Neuronal stem cell (in vitro differentiated cells): ENCODE data around the gene TMC3.

Experiments
- DNase-seq: peaks from one replicate; pipeline ENCODE4 v3.0.0-alpha.2; 2013; ENCODE audit warnings: low spot score
- H2AFZ ChIP-seq: one replicate; pipeline ENCODE4 v1.6.1; 2013; ENCODE audit warnings: mild to moderate bottlenecking, low read length, inconsistent platforms
- H2AK5ac ChIP-seq: 2 replicates; pipeline ENCODE4 v1.6.1; 2013; ENCODE audit warnings: low read depth, mild to moderate bottlenecking, inconsistent platforms, low read length, moderate library complexity, mixed read lengths
- H2BK120ac ChIP-seq: 2 replicates; pipeline ENCODE4 v1.6.1; 2013; ENCODE audit warnings: low read depth, mild to moderate bottlenecking, inconsistent platforms, low read length, moderate library complexity, mixed read lengths
- H2BK12ac ChIP-seq: one replicate; pipeline ENCODE4 v1.6.1; 2013; ENCODE audit warnings: low read length, inconsistent platforms
- H2BK15ac ChIP-seq: 2 replicates; pipeline ENCODE4 v1.6.1; 2013; ENCODE audit warnings: mild to moderate bottlenecking, low read length, inconsistent platforms, mixed read lengths
- H2BK5ac ChIP-seq: one replicate; pipeline ENCODE4 v1.6.1; 2013; ENCODE audit warnings: inconsistent platforms, mild to moderate bottlenecking, low read length, moderate library complexity
- H3K14ac ChIP-seq: one replicate; pipeline ENCODE4 v1.6.1; 2013; ENCODE audit warnings: low read length, inconsistent platforms
- H3K18ac ChIP-seq: 2 replicates; pipeline ENCODE4 v1.6.1; 2013; ENCODE audit warnings: low read length, inconsistent platforms
- H3K23ac ChIP-seq: 2 replicates; pipeline ENCODE4 v1.6.1; 2013; ENCODE audit warnings: low read depth, mild to moderate bottlenecking, mixed read lengths, low read length, inconsistent platforms; ENCODE audit not compliant: poor library complexity
- H3K27ac ChIP-seq: replicated peaks from 3 replicates; pipeline ENCODE4 v1.5.1; 2013; ENCODE audit warnings: low read length, inconsistent platforms
- H3K27me3 ChIP-seq, 3 experiments: 2 replicates each; pipeline ENCODE4 v1.6.1; 2013; ENCODE audit warnings: low read length in 3 of 3, mild to moderate bottlenecking in 2 of 3, inconsistent platforms in 1 of 3, low read depth in 1 of 3, mixed read lengths in 1 of 3, moderate library complexity in 1 of 3; ENCODE audit not compliant: control insufficient read depth in 3 of 3, insufficient read depth in 3 of 3
- H3K36me3 ChIP-seq, 2 donors: replicated peaks in 1 of 2; 2 replicates each; pipeline ENCODE4 v1.6.1; 2013; ENCODE audit warnings: low read length in 2 of 2; ENCODE audit not compliant: control insufficient read depth in 2 of 2, insufficient read depth in 2 of 2
- H3K4ac ChIP-seq: 2 replicates; pipeline ENCODE4 v1.6.1; 2013; ENCODE audit warnings: inconsistent platforms, mild to moderate bottlenecking, low read length, moderate library complexity
- H3K4me1 ChIP-seq, 2 donors: 1 replicate in 1 of 2; 2 replicates in 1 of 2; pipeline ENCODE4 v1.6.1; 2013; ENCODE audit warnings: low read length in 2 of 2, low read depth in 1 of 2; ENCODE audit not compliant: control insufficient read depth in 2 of 2, insufficient read depth in 1 of 2
- H3K4me2 ChIP-seq: one replicate; pipeline ENCODE4 v1.6.1; 2013; ENCODE audit warnings: mild to moderate bottlenecking, low read length, inconsistent platforms; ENCODE audit not compliant: insufficient read depth, poor library complexity, severe bottlenecking
- H3K4me3 ChIP-seq, 2 donors: 2 replicates each; pipeline ENCODE4 v1.5.1; 2013; ENCODE audit warnings: low read length in 2 of 2, mild to moderate bottlenecking in 2 of 2, inconsistent platforms in 1 of 2, moderate library complexity in 1 of 2
- H3K79me1 ChIP-seq: one replicate; pipeline ENCODE4 v1.6.1; 2013; ENCODE audit warnings: low read depth, mild to moderate bottlenecking, inconsistent platforms, low read length, moderate library complexity
- H3K9ac ChIP-seq: one replicate; pipeline ENCODE4 v1.6.1; 2013; ENCODE audit warnings: mild to moderate bottlenecking, low read depth, low read length, inconsistent platforms; ENCODE audit not compliant: poor library complexity
- H3K9me3 ChIP-seq, 2 donors: replicated peaks in 1 of 2; 2 replicates each; pipeline versions ENCODE3 to v1.6.1; 2013; ENCODE audit warnings: low read length in 2 of 2, mild to moderate bottlenecking in 2 of 2, inconsistent platforms in 1 of 2, low read depth in 1 of 2, mixed read lengths in 1 of 2, moderate library complexity in 1 of 2; ENCODE audit not compliant: control insufficient read depth in 2 of 2, insufficient read depth in 1 of 2
- H4K8ac ChIP-seq: one replicate; pipeline ENCODE4 v1.6.1; 2013; ENCODE audit warnings: low read depth, mild to moderate bottlenecking, inconsistent platforms, low read length, moderate library complexity
- H4K91ac ChIP-seq: one replicate; pipeline ENCODE4 v1.6.1; 2013; ENCODE audit warnings: low read length, low read depth, mild to moderate bottlenecking, inconsistent platforms; ENCODE audit not compliant: poor library complexity
- WGBS, 2 donors: extraction: QIAGEN DNeasy Blood & Tissue Kit; methylation state at CpG; one replicate each; pipeline ENCODE4 v1.1.7; 2013; ENCODE audit warnings: missing lambda C conversion rate in 2 of 2, mixed read lengths in 1 of 2; ENCODE audit not compliant: insufficient read length in 2 of 2, insufficient replicate concordance in 1 of 2; ENCODE audit errors: extremely low coverage in 2 of 2; 5-methylcytosine and 5-hydroxymethylcytosine counted together

The TMC3 gene

DNA sequence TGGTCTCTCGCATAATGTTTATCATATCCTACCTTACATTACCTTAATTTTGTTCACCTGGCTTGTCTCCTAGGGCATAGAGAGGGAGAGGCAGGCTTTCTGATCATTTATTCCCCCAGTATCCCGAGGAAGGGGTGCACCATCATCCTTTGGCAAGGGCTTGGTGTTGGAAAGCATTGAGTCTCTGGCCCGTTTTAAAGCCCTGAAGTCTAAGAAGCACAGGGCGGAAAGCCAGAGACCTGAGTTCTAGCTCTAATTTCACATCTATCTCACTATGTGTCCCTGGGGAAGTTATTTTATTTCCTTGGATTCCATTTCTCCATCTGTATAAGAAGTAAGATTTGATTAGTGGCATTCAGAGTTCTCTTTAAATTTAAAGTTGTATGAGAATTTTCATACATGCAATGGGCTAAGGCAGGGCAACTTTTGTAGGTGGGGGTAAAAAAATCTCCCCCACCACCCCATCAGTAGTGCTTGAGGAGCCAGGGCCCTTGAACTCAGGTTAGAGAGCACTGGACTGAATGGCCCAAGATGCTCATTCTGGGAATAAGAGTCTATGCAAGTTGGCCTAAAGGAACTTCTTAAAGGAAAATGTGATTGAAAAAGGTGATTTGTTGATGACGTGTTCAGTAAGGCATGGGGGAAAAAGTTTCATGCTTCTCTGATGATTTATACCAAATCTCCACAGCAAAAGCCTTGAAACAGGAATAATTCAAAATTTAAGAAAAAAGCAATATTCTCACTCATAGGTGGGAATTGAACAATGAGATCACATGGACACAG lies 10.1 kb downstream of the TMC3 start:
- H3K36me3 ChIP-seq: no peaks in the 10 kb centered on the region
- H3K27ac ChIP-seq: no peak overlapping the region
- no CpG with 5 or more reads among the region's 5 CpGs for WGBS, 2 donors

DNA sequence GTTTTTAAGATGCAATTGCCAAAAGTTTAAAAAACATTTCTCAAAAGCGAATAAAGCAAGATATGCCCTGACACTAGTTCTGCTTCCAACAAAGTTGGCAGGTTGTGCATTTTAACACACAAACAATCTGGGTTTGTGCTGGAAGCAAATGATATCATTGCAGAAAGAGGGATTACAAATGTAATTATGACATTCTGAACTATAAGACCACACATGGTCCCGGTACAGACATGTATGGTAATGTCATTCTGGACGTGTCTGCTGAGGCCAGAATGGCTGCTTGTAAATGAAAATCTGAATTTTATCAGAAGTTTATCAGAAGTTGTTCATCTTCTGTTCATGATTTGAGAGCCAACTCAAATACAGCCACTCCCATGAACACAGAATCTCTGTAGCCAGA lies 10.7 kb downstream of the TMC3 start:
- Histone ChIP-seq H2BK5ac (no peak overlapping the region), H3K4me1 (no peaks in the 10 kb centered on the region), H2AK5ac (no peak overlapping the region)

More for the DNA sequence above, 10.1 kb downstream of the TMC3 start:
- DNase-seq: no peak
- Histone ChIP-seq H3K9me3 (no peaks in the 10 kb centered on the region), H2AFZ (no peak overlapping the region), H3K4ac (no peak overlapping the region), H2BK12ac (no peak overlapping the region), H3K79me1 (no peaks in the 10 kb centered on the region), H3K4me3 (no peak overlapping the region), H2BK5ac (no peak overlapping the region), H2BK120ac (no peak overlapping the region), H2BK15ac (no peak overlapping the region), H4K91ac (no peak overlapping the region), H3K4me1 (no peaks in the 10 kb centered on the region), H3K18ac (no peak overlapping the region), H3K4me2 (no peak overlapping the region), H2AK5ac (no peak overlapping the region), H3K27me3 (peaks cover 0 to 4% (median 0%) of the 10 kb centered on the region in 3 experiments), H3K9ac (no peak overlapping the region), H3K14ac (no peak overlapping the region), H3K23ac (no peak overlapping the region), H4K8ac (no peak overlapping the region)

DNA sequence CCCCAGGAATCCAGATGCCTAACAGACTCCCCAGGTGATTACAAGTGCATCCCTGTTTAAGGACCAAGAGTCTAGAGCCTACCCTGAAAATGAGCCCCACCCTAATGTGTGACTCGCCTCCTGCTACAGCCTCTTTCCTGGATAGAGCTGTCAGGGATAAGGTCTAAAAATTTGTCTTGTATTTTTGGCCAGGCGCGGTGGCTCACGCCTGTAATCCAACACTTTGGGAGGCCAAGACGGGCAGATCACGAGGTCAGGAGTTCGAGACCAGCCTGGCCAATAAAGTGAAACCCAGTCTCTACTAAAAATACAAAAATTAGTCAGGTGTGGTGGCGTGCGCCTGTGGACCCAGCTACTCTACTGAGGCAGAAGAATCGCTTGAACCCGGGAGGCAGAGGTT lies 11.2 kb downstream of the TMC3 start:
- no peak overlapping the region for H3K4ac ChIP-seq
- H3K9me3 ChIP-seq: no peaks in the 10 kb centered on the region
- no peak overlapping the region for H2BK12ac ChIP-seq
- H3K23ac ChIP-seq: no peak overlapping the region
- H4K8ac ChIP-seq: no peak overlapping the region
- H2BK120ac ChIP-seq: no peak overlapping the region
- no peak overlapping the region for H4K91ac ChIP-seq
- no peaks in the 10 kb centered on the region for H3K4me1 ChIP-seq
- no peaks in the 10 kb centered on the region for H3K36me3 ChIP-seq
- no peak overlapping the region for H2BK5ac ChIP-seq
- H3K4me2 ChIP-seq: no peak overlapping the region
- H2AFZ ChIP-seq: no peak overlapping the region
- H2BK15ac ChIP-seq: no peak overlapping the region
- H3K4me3 ChIP-seq: no peak overlapping the region
- no peak overlapping the region for H3K27ac ChIP-seq
- H3K79me1 ChIP-seq: no peaks in the 10 kb centered on the region
- DNase-seq: no peak
- no peak overlapping the region for H3K14ac ChIP-seq
- WGBS, 2 donors: no CpG with 5 or more reads among the region's 11 CpGs
- no peak overlapping the region for H3K18ac ChIP-seq
- no peak overlapping the region for H2AK5ac ChIP-seq
- no peak overlapping the region for H3K9ac ChIP-seq
- H3K27me3 ChIP-seq: peaks cover 0 to 4% (median 0%) of the 10 kb centered on the region in 3 experiments

More for the DNA sequence above, 10.7 kb downstream of the TMC3 start:
- no peaks in the 10 kb centered on the region for H3K9me3 ChIP-seq
- H2AFZ ChIP-seq: no peak overlapping the region
- no peak overlapping the region for H2BK12ac ChIP-seq
- DNase-seq: no peak
- peaks cover 0 to 4% (median 0%) of the 10 kb centered on the region in 3 experiments for H3K27me3 ChIP-seq
- H3K27ac ChIP-seq: no peak overlapping the region
- WGBS, 2 donors: no CpG with 5 or more reads among the region's 3 CpGs
- H3K4ac ChIP-seq: no peak overlapping the region
- no peaks in the 10 kb centered on the region for H3K79me1 ChIP-seq
- no peak overlapping the region for H3K4me3 ChIP-seq
- H3K18ac ChIP-seq: no peak overlapping the region
- H2BK15ac ChIP-seq: no peak overlapping the region
- no peak overlapping the region for H3K9ac ChIP-seq
- H3K4me2 ChIP-seq: no peak overlapping the region
- H3K23ac ChIP-seq: no peak overlapping the region
- no peak overlapping the region for H4K8ac ChIP-seq
- no peak overlapping the region for H3K14ac ChIP-seq
- no peak overlapping the region for H2BK120ac ChIP-seq
- H3K36me3 ChIP-seq: no peaks in the 10 kb centered on the region
- H4K91ac ChIP-seq: no peak overlapping the region

DNA sequence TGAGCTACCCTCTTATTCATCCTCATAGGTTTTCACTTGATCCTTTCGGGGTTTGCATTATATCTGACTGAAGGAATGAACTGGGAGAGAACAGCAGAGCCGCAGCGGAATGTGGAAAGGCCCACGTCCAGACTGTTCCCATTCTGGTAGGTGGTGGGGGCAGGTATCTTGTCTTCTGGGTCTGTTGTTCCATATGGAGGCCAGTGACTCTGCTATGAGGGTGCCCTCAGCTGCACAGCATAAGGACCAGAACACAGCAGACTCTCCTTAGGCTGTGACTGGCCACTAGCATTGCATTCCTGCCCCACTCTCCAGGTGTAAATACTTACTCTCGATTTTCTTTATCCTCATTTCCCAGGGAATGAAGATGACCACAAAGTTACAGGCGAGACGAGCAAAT lies 12.1 kb downstream of the TMC3 start:
- DNase-seq: no peak
- no peak overlapping the region for H2BK5ac ChIP-seq
- H3K4me2 ChIP-seq: no peak overlapping the region
- no peaks in the 10 kb centered on the region for H3K36me3 ChIP-seq
- no peak overlapping the region for H3K23ac ChIP-seq
- no peak overlapping the region for H2BK120ac ChIP-seq
- H3K4ac ChIP-seq: no peak overlapping the region
- H3K27ac ChIP-seq: no peak overlapping the region
- no peak overlapping the region for H2BK12ac ChIP-seq
- no peak overlapping the region for H3K18ac ChIP-seq
- H3K27me3 ChIP-seq: peaks cover 0 to 4% (median 0%) of the 10 kb centered on the region in 3 experiments
- H3K4me1 ChIP-seq: no peaks in the 10 kb centered on the region
- H2AK5ac ChIP-seq: no peak overlapping the region
- H3K14ac ChIP-seq: no peak overlapping the region
- H3K9me3 ChIP-seq: no peaks in the 10 kb centered on the region
- no peak overlapping the region for H3K4me3 ChIP-seq
- H3K9ac ChIP-seq: no peak overlapping the region
- H4K91ac ChIP-seq: no peak overlapping the region
- no peak overlapping the region for H2AFZ ChIP-seq
- no peaks in the 10 kb centered on the region for H3K79me1 ChIP-seq
- H2BK15ac ChIP-seq: no peak overlapping the region
- no peak overlapping the region for H4K8ac ChIP-seq
- no CpG with 5 or more reads among the region's 7 CpGs for WGBS, 2 donors
